Measurements from ENCODE around the gene KRTAP1-4.
"Not testable (repeated sequence)": the region's sequence is repeated elsewhere in the genome, so short reads cannot be mapped to it uniquely, and the experiment has no call there.

KRTAP1-4 gene

GRCh38 chr17:41046735-41047465 is 16.9 kb upstream of the KRTAP1-4 start, which contains the start of gene KRTAP2-1:
Gene KRTAP2-1 (minus strand): TSS chr17:41047316. CDS start chr17:41047267, 49 bp downstream.
- not testable (repeated sequence) for DNase-seq

- no peak for DNase-seq
Observed at GRCh38 chr17:41042953-41043352, 13.0 kb upstream of the KRTAP1-4 start.

GRCh38 chr17:41040783-41041571 is 11.0 kb upstream of the KRTAP1-4 start, which contains the start of gene KRTAP1-1:
Gene KRTAP1-1 (minus strand): TSS chr17:41041450. CDS start chr17:41041397, 53 bp downstream.
- not testable (repeated sequence) for DNase-seq

GRCh38 chr17:41037853-41038350 is 7.9 kb upstream of the KRTAP1-4 start:
- no peak for DNase-seq

GRCh38 chr17:41034346-41034935 is 4.4 kb upstream of the KRTAP1-4 start, which contains the start of gene KRTAP1-3:
Gene KRTAP1-3 (minus strand): TSS chr17:41034874. CDS start chr17:41034821, 53 bp downstream.
- not testable (repeated sequence) for DNase-seq

GRCh38 chr17:41026715-41027471 is 3.1 kb downstream of the KRTAP1-4 start, which contains the start of gene KRTAP1-5:
Gene KRTAP1-5 (minus strand): TSS chr17:41027208. CDS start chr17:41027155, 53 bp downstream.
- no peak for DNase-seq

- no peak for DNase-seq
Observed at GRCh38 chr17:41024697-41025096, 5.3 kb downstream of the KRTAP1-4 start.

- DNase-seq = no peak
Observed at GRCh38 chr17:41020336-41020735, 9.7 kb downstream of the KRTAP1-4 start.

- no peak for DNase-seq
Observed at GRCh38 chr17:41019415-41019814, 10.6 kb downstream of the KRTAP1-4 start.

- DNase-seq = no peak
Observed at GRCh38 chr17:41018541-41018940, 11.5 kb downstream of the KRTAP1-4 start.

- DNase-seq = no peak
Observed at GRCh38 chr17:41016578-41017215, 13.3 kb downstream of the KRTAP1-4 start.

GRCh38 chr17:41015454-41015853 is 14.5 kb downstream of the KRTAP1-4 start:
- no peak for DNase-seq

- no peak for DNase-seq
Observed at GRCh38 chr17:41013606-41014005, 16.4 kb downstream of the KRTAP1-4 start.

GRCh38 chr17:41013181-41013580 is 16.8 kb downstream of the KRTAP1-4 start:
- no peak for DNase-seq

- DNase-seq = no peak
Observed at GRCh38 chr17:41012326-41013120, 17.5 kb downstream of the KRTAP1-4 start.

GRCh38 chr17:41010441-41010840 is 19.6 kb downstream of the KRTAP1-4 start:
- no peak for DNase-seq

GRCh38 chr17:41009936-41010335 is 20.1 kb downstream of the KRTAP1-4 start:
- no peak for DNase-seq

GRCh38 chr17:41009301-41009760 is 20.7 kb downstream of the KRTAP1-4 start:
- no peak for DNase-seq

- no peak for DNase-seq
Observed at GRCh38 chr17:41008811-41009210, 21.2 kb downstream of the KRTAP1-4 start, which contains the start of gene KRTAP3-1. Gene KRTAP3-1 (minus strand): TSS chr17:41009128. CDS start chr17:41009074, 54 bp downstream.

GRCh38 chr17:41004397-41004796 is 25.6 kb downstream of the KRTAP1-4 start:
- DNase-seq = no peak

GRCh38 chr17:41003926-41004325 is 26.1 kb downstream of the KRTAP1-4 start:
- no peak for DNase-seq
